H1 (cell line): ENCODE results near the gene MTARC1. TPM values are rescaled to one million over a fixed set of nuclear protein-coding genes. Genes with fewer than 3 reads are reported as not detected.

Experiments
- BACH1 ChIP-seq: IDR thresholded peaks from 2 replicates; pipeline ENCODE4 v1.6.1; 2012; ENCODE audit warnings: low read length, improper control_type of control experiment
- CBX5 ChIP-seq: fragments of 300-800, 300-1000 bp; sonication (generic); IDR thresholded peaks from 2 replicates; pipeline ENCODE4 v1.7.1; 2016; ENCODE audit warnings: antibody characterized with exemption, low read length, low read depth
- CBX8 ChIP-seq: fragments of 300-800, 300-1000 bp; sonication (generic); IDR thresholded peaks from 2 replicates; pipeline ENCODE4 v1.7.1; 2016; ENCODE audit warnings: low read depth, low read length, borderline replicate concordance
- CEBPB ChIP-seq: IDR thresholded peaks from 2 replicates; pipeline ENCODE4 v1.6.1; 2012; ENCODE audit warnings: low read depth, low read length
- CHD1 ChIP-seq: IDR thresholded peaks from 2 replicates; pipeline ENCODE4 v1.6.1; 2012; ENCODE audit warnings: low read depth, low read length, improper control_type of control experiment
- CHD2 ChIP-seq: IDR thresholded peaks from 2 replicates; pipeline ENCODE4 v1.6.1; 2012; ENCODE audit warnings: low read length, improper control_type of control experiment
- CREB1 ChIP-seq: IDR thresholded peaks from 2 replicates; pipeline ENCODE4 v1.6.1; 2012; ENCODE audit warnings: inconsistent platforms
- CTBP2 ChIP-seq: IDR thresholded peaks from 2 replicates; pipeline ENCODE4 v1.7.0; 2011; ENCODE audit warnings: borderline replicate concordance, mild to moderate bottlenecking, moderate library complexity, mixed read lengths, low read length; ENCODE audit not compliant: insufficient read depth, insufficient read length
- EGR1 ChIP-seq: IDR thresholded peaks from 2 replicates; pipeline ENCODE4 v1.6.1; 2011; ENCODE audit warnings: low read depth, low read length, borderline replicate concordance
- FOSL1 ChIP-seq: IDR thresholded peaks from 2 replicates; pipeline ENCODE4 v1.6.1; 2011; ENCODE audit warnings: mild to moderate bottlenecking, low read depth, low read length, moderate library complexity; ENCODE audit not compliant: insufficient read depth
- HDAC2 ChIP-seq, 2 experiments: fragments of 300-600 bp in 1 of 2; sonication (generic) in 1 of 2; IDR thresholded peaks; 2 replicates each; pipeline ENCODE4 v1.6.1; 2011 to 2012; ENCODE audit warnings: low read depth in 2 of 2, low read length in 2 of 2, mild to moderate bottlenecking in 2 of 2, moderate library complexity in 2 of 2, borderline replicate concordance in 1 of 2, inconsistent platforms in 1 of 2
- HDAC6 ChIP-seq: IDR thresholded peaks from one replicate; pipeline ENCODE4 v1.7.1; 2012; ENCODE audit warnings: low read depth, mild to moderate bottlenecking, inconsistent platforms, low read length, moderate library complexity
- JUN ChIP-seq: IDR thresholded peaks from 2 replicates; pipeline ENCODE4 v1.6.1; 2011; ENCODE audit warnings: low read depth, mild to moderate bottlenecking, improper control_type of control experiment, low read length
- JUND ChIP-seq: IDR thresholded peaks from 2 replicates; pipeline ENCODE4 v1.6.1; 2011; ENCODE audit warnings: mild to moderate bottlenecking, improper control_type of control experiment, low read length
- KDM5A ChIP-seq: fragments of 200-600 bp; IDR thresholded peaks from 2 replicates; pipeline ENCODE4 v1.7.1; 2012; ENCODE audit warnings: mild to moderate bottlenecking, low read length, inconsistent platforms, mixed read lengths
- MAFK ChIP-seq: IDR thresholded peaks from 2 replicates; pipeline ENCODE4 v1.6.1; 2012; ENCODE audit warnings: low read depth, mild to moderate bottlenecking, improper control_type of control experiment, low read length
- POLR2A ChIP-seq, 2 experiments: IDR thresholded peaks; 1 replicate in 1 of 2; 2 replicates in 1 of 2; pipeline ENCODE4 v1.6.1; 2011; ENCODE audit warnings: low read depth in 2 of 2, low read length in 2 of 2, mild to moderate bottlenecking in 2 of 2; ENCODE audit errors: control extremely low read depth in 1 of 2
- SAP30 ChIP-seq: fragments of 300-600 bp; sonication (generic); IDR thresholded peaks from 2 replicates; pipeline ENCODE4 v1.7.1; 2012; ENCODE audit warnings: low read length, moderate library complexity, mild to moderate bottlenecking, inconsistent platforms; ENCODE audit not compliant: insufficient read depth, insufficient replicate concordance
- SIRT6 ChIP-seq: IDR thresholded peaks from one replicate; pipeline ENCODE4 v1.7.1; 2012; ENCODE audit warnings: low read length, inconsistent platforms
- SUZ12 ChIP-seq: fragments of 200-600 bp; sonication (generic); IDR thresholded peaks from 2 replicates; pipeline ENCODE4 v1.6.1; 2012; ENCODE audit warnings: mild to moderate bottlenecking, inconsistent platforms, low read length, moderate library complexity, mixed read lengths
- TCF12 ChIP-seq: IDR thresholded peaks from 2 replicates; pipeline ENCODE4 v1.6.1; 2011; ENCODE audit warnings: low read depth, mild to moderate bottlenecking, low read length
- TEAD4 ChIP-seq: IDR thresholded peaks from 2 replicates; pipeline ENCODE4 v1.6.1; 2012; ENCODE audit warnings: low read depth, low read length, inconsistent platforms, mixed read lengths
- ZNF274 ChIP-seq: IDR thresholded peaks from 2 replicates; pipeline ENCODE4 v1.7.0; 2012; ENCODE audit warnings: low read length, borderline replicate concordance; ENCODE audit errors: extremely low read depth
- polyA plus RNA-seq, 7 experiments: library from polyadenylated mRNA; depleted of rRNA in 3 of 7; stranded (reverse) in 5 of 7; unstranded in 2 of 7; fragments of >200 nt in 5 of 7; fragments of 200-250 nt in 2 of 7; gene quantifications; 1 replicate in 5 of 7; 2 replicates in 1 of 7; 4 replicates in 1 of 7; pipeline versions ENCODE4 v1.2.1 to v1.2.3, GENCODE V29; 2011 to 2013; ENCODE audit warnings: missing spikeins in 2 of 7, mixed read lengths in 2 of 7
- total RNA-seq: library from RNA; stranded (reverse); fragmentation: NEBNext Ultra II Directional; extraction: Animal tissue kit (Norgen Biotek cat#: 25700); gene quantifications from 2 replicates; pipeline ENCODE4 v1.2.1, GENCODE V29; 2021
- TF ChIP-seq, protein P1 (sequence below): IDR thresholded peaks from 2 replicates; pipeline ENCODE4 v1.6.1; 2011; ENCODE audit warnings: low read length, improper control_type of control experiment
- TF ChIP-seq, protein P2 (sequence below): IDR thresholded peaks from 2 replicates; pipeline ENCODE4 v1.6.1; 2012; ENCODE audit warnings: inconsistent platforms

MTARC1 gene
- total and polyA plus RNA-seq, 2 of the 8 experiments (the other 6 are each of a cell fraction or from before 2014, with no cell fraction given), result 17.2 to 46.2 TPM

DNA sequence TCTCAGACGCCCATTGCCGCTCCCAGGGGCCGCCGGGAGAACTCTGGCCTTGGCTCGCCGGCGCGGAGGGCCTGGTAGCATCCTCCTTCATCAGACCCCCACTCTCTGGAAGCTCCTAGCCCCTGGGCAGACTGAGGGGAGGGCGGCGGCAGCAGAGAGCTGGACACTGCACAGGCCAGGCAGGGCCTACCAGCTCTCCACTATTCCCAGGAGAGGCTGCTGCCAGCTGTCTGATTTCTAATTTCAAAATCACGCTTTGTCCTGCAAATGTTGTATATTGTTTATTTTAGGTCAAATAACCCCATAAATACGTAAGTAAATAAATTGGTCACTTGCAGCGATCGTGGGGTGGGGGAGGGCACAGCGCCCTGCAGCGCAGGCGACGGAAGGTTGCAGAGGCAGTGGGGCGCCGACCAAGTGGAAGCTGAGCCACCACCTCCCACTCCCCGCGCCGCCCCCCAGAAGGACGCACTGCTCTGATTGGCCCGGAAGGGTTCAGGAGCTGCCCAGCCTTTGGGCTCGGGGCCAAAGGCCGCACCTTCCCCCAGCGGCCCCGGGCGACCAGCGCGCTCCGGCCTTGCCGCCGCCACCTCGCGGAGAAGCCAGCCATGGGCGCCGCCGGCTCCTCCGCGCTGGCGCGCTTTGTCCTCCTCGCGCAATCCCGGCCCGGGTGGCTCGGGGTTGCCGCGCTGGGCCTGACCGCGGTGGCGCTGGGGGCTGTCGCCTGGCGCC is at the start of gene MTARC1 (continued):
- TF ChIP-seq, protein P1, sequence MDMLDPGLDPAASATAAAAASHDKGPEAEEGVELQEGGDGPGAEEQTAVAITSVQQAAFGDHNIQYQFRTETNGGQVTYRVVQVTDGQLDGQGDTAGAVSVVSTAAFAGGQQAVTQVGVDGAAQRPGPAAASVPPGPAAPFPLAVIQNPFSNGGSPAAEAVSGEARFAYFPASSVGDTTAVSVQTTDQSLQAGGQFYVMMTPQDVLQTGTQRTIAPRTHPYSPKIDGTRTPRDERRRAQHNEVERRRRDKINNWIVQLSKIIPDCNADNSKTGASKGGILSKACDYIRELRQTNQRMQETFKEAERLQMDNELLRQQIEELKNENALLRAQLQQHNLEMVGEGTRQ, result no peak
- peak in 1 of 2 experiments; percentile 59; a peak in 2 of 3 replicates for TF ChIP-seq POLR2A (IDR thresholded peaks at IDR 0.05; ENCODE audit: control extremely low read depth in 1 of 2, low read depth in 2 of 2, low read length in 2 of 2)
- TF ChIP-seq BACH1, result peak; percentile 31; the same call in 1 of the 2 replicates
- TF ChIP-seq HDAC2 (IDR thresholded peaks at IDR 0.05; ENCODE audit: borderline replicate concordance in 1 of 2, low read depth in 2 of 2, low read length in 2 of 2), result no peak
- no peak for TF ChIP-seq CTBP2
- TF ChIP-seq SIRT6, result no peak
- TF ChIP-seq MAFK, result no peak
- no peak for TF ChIP-seq CREB1
- TF ChIP-seq KDM5A, result no peak
- TF ChIP-seq EGR1, result no peak
- TF ChIP-seq CHD2, result no peak
- TF ChIP-seq, protein P2, sequence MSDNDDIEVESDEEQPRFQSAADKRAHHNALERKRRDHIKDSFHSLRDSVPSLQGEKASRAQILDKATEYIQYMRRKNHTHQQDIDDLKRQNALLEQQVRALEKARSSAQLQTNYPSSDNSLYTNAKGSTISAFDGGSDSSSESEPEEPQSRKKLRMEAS, result peak; percentile 62; the same call in 1 of the 2 replicates
- TF ChIP-seq JUN, result no peak
- no peak for TF ChIP-seq JUND
- TF ChIP-seq ZNF274, result no peak
- TF ChIP-seq CHD1, result no peak
- no peak for TF ChIP-seq SAP30
- no peak for TF ChIP-seq HDAC6
- TF ChIP-seq TEAD4, result no peak
- no peak for TF ChIP-seq FOSL1
- TF ChIP-seq CBX8, result no peak
- no peak for TF ChIP-seq TCF12
- TF ChIP-seq SUZ12, result no peak
- no peak for TF ChIP-seq CEBPB
- TF ChIP-seq CBX5, result no peak
